ENCODE data around the gene NOSTRIN.

NOSTRIN gene, protein sequence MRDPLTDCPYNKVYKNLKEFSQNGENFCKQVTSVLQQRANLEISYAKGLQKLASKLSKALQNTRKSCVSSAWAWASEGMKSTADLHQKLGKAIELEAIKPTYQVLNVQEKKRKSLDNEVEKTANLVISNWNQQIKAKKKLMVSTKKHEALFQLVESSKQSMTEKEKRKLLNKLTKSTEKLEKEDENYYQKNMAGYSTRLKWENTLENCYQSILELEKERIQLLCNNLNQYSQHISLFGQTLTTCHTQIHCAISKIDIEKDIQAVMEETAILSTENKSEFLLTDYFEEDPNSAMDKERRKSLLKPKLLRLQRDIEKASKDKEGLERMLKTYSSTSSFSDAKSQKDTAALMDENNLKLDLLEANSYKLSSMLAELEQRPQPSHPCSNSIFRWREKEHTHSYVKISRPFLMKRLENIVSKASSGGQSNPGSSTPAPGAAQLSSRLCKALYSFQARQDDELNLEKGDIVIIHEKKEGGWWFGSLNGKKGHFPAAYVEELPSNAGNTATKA

DNA sequence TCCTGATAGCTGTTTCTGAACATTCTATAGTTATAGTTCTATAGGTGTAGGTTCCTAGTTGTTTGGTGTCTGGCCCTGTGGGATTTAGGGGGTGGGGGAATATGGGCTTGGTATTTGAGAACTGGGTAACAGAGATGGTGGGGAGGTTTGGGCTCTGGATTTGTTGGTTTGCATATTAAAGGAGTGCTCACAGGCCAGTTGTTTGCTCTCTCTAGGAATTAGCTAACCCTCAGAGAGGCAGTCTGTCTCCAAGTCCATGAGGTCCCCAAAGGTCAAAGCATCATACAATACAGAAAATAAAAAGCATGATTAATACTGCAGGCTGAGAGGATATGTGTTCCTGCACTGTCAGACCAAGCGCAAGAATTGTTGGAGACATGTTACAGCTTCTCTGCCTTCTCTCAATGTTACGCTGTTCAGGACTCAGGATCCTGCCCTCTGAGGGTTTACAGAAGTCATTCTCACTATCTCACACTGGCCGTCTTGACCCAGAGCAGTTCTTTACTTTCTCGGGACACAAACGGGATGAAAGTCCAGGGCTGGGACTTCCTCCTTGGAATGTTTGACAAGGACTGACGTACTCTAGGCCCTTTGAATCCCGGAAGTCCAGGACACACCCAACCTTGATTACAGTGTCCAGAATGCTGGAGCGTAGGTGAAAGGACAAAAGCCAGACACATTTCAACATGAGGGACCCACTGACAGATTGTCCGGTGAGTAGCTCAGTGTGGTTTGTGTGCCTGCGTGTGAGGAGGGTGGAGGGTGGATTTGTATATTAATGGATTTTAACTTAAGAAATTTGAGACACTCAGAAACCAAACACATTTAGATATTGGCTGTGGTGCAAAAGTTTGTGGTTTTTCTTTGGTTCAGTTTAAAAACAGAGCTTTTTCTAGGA lies at the start of gene NOSTRIN:
Gene NOSTRIN (plus strand): TSS at position 677 of the 898 bp plus-strand sequence. CDS start 10 bp downstream, at position 687.
- peak within 1 kb of the TSS; percentile 76 for H3K27ac ChIP-seq
- TF ChIP-seq ZFX (IDR thresholded peaks at IDR 0.05) = no peak
- TF ChIP-seq, protein P1, sequence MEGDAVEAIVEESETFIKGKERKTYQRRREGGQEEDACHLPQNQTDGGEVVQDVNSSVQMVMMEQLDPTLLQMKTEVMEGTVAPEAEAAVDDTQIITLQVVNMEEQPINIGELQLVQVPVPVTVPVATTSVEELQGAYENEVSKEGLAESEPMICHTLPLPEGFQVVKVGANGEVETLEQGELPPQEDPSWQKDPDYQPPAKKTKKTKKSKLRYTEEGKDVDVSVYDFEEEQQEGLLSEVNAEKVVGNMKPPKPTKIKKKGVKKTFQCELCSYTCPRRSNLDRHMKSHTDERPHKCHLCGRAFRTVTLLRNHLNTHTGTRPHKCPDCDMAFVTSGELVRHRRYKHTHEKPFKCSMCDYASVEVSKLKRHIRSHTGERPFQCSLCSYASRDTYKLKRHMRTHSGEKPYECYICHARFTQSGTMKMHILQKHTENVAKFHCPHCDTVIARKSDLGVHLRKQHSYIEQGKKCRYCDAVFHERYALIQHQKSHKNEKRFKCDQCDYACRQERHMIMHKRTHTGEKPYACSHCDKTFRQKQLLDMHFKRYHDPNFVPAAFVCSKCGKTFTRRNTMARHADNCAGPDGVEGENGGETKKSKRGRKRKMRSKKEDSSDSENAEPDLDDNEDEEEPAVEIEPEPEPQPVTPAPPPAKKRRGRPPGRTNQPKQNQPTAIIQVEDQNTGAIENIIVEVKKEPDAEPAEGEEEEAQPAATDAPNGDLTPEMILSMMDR (conservative IDR thresholded peaks at IDR 0.05) = no peak

DNA sequence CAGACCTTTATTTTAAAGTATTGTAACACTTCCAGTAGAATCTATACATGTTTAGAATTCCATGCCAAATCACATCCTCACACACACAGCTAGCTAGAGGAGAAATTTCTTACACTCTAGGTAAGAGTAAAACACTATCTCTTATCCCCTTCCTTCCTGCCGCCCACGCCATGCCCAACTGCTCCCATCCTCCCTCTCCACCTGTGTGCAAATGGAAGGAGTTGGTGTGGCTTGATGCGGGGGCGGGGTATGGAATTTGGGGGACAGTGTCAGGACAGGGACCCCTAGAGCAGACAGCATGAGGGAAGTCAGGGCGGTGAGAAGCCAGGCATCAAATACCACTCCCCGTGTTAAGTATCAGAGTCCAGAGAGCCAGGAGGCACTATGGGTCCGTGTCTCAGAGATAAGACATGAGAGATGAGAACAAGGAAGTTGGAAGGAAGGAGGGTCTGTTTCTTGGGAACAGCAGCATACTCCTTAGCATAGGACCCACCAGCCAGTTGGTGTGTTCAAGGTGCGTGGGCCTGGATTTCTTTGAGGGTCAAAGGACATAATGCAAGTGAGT lies 48.6 kb upstream of the NOSTRIN start:
- TF ChIP-seq, protein P1 (conservative IDR thresholded peaks at IDR 0.05) = no peak
- TF ChIP-seq ZFX (IDR thresholded peaks at IDR 0.05) = no peak
- H3K27ac ChIP-seq = no peak overlapping the region

DNA sequence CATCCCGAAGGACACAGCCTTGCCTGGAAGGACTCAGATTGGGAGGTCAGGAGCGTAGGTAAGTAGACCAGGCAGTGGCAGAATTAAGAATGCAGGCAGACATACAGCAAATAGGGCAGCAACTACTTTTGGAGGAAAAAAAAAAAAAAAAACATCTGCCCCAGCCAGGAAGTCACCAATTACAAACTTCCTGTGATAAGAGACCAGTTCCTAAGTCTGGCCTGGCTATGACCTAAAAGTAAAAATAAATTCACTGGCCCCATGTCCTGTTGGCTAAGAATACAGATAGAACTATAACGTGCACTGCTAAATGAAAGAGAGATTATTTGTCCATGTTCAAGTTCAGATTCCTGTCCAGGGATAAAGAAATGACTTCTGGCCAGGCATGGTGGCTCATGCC lies 45.2 kb upstream of the NOSTRIN start:
- H3K27ac ChIP-seq = no peak overlapping the region
- no peak for TF ChIP-seq ZFX (IDR thresholded peaks at IDR 0.05)
- TF ChIP-seq, protein P1 (conservative IDR thresholded peaks at IDR 0.05) = no peak

DNA sequence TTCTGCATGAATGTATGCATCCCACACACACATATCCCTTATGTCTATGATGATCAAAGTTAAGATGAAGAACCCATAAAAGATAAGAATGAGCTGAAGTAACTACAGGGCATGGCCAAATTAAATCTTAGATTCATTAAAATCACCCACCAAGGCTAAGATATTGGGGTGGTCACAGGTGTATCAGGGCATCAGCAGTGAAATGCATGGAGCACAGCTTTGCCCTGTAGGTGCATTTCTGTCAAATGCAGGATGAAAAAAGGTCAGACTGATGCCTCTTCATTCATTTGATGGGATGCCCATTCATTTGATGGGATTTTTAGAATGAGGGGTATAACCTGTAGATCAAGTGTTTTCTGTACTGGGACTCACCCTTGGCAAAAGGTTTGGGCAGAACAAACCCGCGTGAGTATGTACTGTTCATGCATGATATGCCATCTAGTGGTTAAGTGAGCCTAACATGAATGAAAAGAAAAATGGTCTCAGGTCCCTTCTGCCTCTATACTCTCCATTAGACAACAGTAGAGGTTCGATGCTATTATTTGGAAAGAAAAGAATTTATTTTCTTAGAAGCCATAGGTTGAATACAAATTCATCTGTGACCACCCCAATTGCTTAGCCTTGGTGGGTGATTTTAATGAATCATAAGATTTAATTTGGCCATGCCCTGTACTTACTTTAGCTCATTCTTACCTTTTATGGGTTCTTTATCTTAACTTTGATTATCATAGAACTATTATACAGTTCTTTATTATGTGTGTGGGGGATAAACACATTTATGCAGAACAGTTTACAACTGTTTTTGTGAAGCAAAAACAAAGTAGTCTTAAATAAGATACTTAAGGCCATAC lies 43.2 kb upstream of the NOSTRIN start:
- no peak overlapping the region for H3K27ac ChIP-seq
- TF ChIP-seq ZFX (IDR thresholded peaks at IDR 0.05) = no peak
- TF ChIP-seq, protein P1 (conservative IDR thresholded peaks at IDR 0.05) = peak; percentile 80

DNA sequence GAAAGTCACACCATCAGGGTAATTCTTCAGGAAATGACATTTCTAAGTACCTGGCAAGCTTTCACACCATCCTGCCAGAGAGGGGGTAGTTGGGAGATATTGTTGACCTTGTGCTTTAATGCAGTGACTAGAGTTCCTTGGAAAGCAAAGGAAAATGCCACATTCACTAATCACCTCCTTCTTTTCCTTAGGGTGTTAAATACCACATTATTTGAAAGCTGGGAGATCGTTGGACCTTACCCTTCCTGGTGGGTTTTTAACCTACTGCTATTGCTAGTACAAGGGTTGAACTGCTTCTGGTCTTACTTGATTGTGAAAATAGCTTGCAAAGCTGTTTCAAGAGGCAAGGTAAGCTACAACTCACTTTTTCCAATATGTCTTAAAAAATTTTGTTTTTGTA lies 37.0 kb upstream of the NOSTRIN start:
- TF ChIP-seq ZFX (IDR thresholded peaks at IDR 0.05) = no peak
- TF ChIP-seq, protein P1 (conservative IDR thresholded peaks at IDR 0.05) = no peak
- no peak overlapping the region for H3K27ac ChIP-seq

DNA sequence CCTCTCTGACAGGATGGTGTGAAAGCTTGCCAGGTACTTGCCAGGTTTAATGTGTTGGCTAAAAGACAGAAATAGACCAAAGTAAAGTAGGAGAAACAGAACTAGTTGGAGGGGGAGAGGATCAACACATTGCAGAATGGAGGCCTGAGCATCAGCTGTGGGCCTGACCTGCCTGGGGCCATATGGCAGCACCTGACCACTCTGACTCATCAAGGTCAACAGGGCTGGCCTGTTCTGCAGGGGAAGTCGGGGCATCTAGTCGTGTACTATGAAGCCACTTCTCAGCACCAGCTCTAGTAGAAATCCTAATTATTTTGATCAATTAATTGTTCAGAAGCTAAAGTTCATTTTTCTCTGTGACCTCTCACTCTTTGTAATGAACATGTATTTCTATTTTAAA lies 35.8 kb upstream of the NOSTRIN start:
- H3K27ac ChIP-seq = no peak overlapping the region
- TF ChIP-seq ZFX (IDR thresholded peaks at IDR 0.05) = no peak
- TF ChIP-seq, protein P1 (conservative IDR thresholded peaks at IDR 0.05) = no peak

Data from C4-2B (cell line).